Liver (tissue), 9 donors: Measurements from ENCODE around the gene HOXA3. TPM values are rescaled to one million over a fixed set of nuclear protein-coding genes. Genes with fewer than 3 reads are reported as not detected.

ENCODE experiments used
- DNase-seq: peaks from one replicate; pipeline ENCODE4 v3.0.0-alpha.2; 2017; ENCODE audit warnings: low spot score
- H3K27ac ChIP-seq, 2 donors: one replicate each; pipeline ENCODE4 v1.7.0; 2013; ENCODE audit warnings: inconsistent platforms in 2 of 2, low read length in 2 of 2, control low read depth in 1 of 2, low read depth in 1 of 2, mild to moderate bottlenecking in 1 of 2
- H3K27me3 ChIP-seq, 4 donors: one replicate each; pipeline versions ENCODE4 v1.6.1 to v1.7.0; 2013; ENCODE audit warnings: low read length in 3 of 4, inconsistent platforms in 1 of 4, mild to moderate bottlenecking in 1 of 4, moderate library complexity in 1 of 4; ENCODE audit not compliant: control insufficient read depth in 4 of 4, insufficient read depth in 4 of 4
- H3K36me3 ChIP-seq, 4 donors: one replicate each; pipeline versions ENCODE4 v1.6.1 to v1.7.0; 2013; ENCODE audit warnings: low read length in 3 of 4, mild to moderate bottlenecking in 3 of 4, low read depth in 1 of 4, moderate library complexity in 1 of 4; ENCODE audit not compliant: control insufficient read depth in 4 of 4, insufficient read depth in 3 of 4
- H3K4me1 ChIP-seq, 4 donors: one replicate each; pipeline versions ENCODE4 v1.6.1 to v1.7.0; 2013; ENCODE audit warnings: low read length in 3 of 4, mild to moderate bottlenecking in 3 of 4, moderate library complexity in 1 of 4; ENCODE audit not compliant: control insufficient read depth in 4 of 4, insufficient read depth in 4 of 4
- H3K4me3 ChIP-seq, 3 donors: one replicate each; pipeline versions ENCODE4 v1.6.1 to v1.7.0; 2013; ENCODE audit warnings: low read length in 3 of 3, control low read depth in 1 of 3, low read depth in 1 of 3, mild to moderate bottlenecking in 1 of 3
- H3K9ac ChIP-seq, 2 donors: one replicate each; pipeline ENCODE4 v1.7.0; 2013; ENCODE audit warnings: low read length in 2 of 2, mild to moderate bottlenecking in 2 of 2, moderate library complexity in 2 of 2, control low read depth in 1 of 2, low read depth in 1 of 2
- H3K9me3 ChIP-seq, 4 donors: one replicate each; pipeline versions ENCODE4 v1.6.1 to v1.7.0; 2013; ENCODE audit warnings: low read length in 3 of 4; ENCODE audit not compliant: control insufficient read depth in 4 of 4
- ATF3 ChIP-seq: IDR thresholded peaks from 2 replicates; pipeline ENCODE4 v1.6.1; 2016; ENCODE audit warnings: antibody characterized with exemption
- CTCF ChIP-seq: fragments of 150-350 bp; IDR thresholded peaks from 2 replicates; pipeline ENCODE4 v1.5.1; 2017; ENCODE audit warnings: improper control_type of control experiment, low read depth, low read length; ENCODE audit not compliant: missing input control
- EGR1 ChIP-seq, 2 donors: IDR thresholded peaks; 2 replicates each; pipeline ENCODE4 v1.6.1; 2016 to 2018; ENCODE audit warnings: antibody characterized with exemption in 2 of 2, low read depth in 2 of 2
- FOXA2 ChIP-seq: IDR thresholded peaks from 2 replicates; pipeline ENCODE4 v1.6.1; 2016; ENCODE audit warnings: antibody characterized with exemption
- GABPA ChIP-seq, 2 donors: IDR thresholded peaks in 1 of 2; conservative IDR thresholded peaks in 1 of 2; 2 replicates each; pipeline ENCODE4 v1.6.1; 2016; ENCODE audit warnings: antibody characterized with exemption in 2 of 2, mild to moderate bottlenecking in 1 of 2, moderate library complexity in 1 of 2
- HNF4A ChIP-seq, 2 donors: conservative IDR thresholded peaks; 2 replicates each; pipeline ENCODE4 v1.6.1; 2016; ENCODE audit warnings: antibody characterized with exemption in 2 of 2, mild to moderate bottlenecking in 2 of 2
- JUND ChIP-seq, 2 donors: IDR thresholded peaks; 2 replicates each; pipeline ENCODE4 v1.6.1; 2016; ENCODE audit warnings: antibody characterized with exemption in 2 of 2
- MAX ChIP-seq: IDR thresholded peaks from 2 replicates; pipeline ENCODE4 v1.6.1; 2016; ENCODE audit warnings: antibody characterized with exemption
- NR2F2 ChIP-seq: IDR thresholded peaks from 2 replicates; pipeline ENCODE4 v1.6.1; 2016; ENCODE audit warnings: antibody characterized with exemption
- RAD21 ChIP-seq, 2 donors: IDR thresholded peaks; 2 replicates each; pipeline ENCODE4 v1.6.1; 2016; ENCODE audit warnings: antibody characterized with exemption in 2 of 2, mild to moderate bottlenecking in 2 of 2
- REST ChIP-seq: IDR thresholded peaks from 2 replicates; pipeline ENCODE4 v1.6.1; 2016; ENCODE audit warnings: antibody characterized with exemption, mild to moderate bottlenecking
- RXRA ChIP-seq, 2 donors: IDR thresholded peaks; 2 replicates each; pipeline ENCODE4 v1.6.1; 2017 to 2018; ENCODE audit warnings: antibody characterized with exemption in 2 of 2, mild to moderate bottlenecking in 1 of 2
- TAF1 ChIP-seq: conservative IDR thresholded peaks from 2 replicates; pipeline ENCODE4 v1.6.1; 2016; ENCODE audit warnings: antibody characterized with exemption, mild to moderate bottlenecking
- YY1 ChIP-seq: IDR thresholded peaks from 2 replicates; pipeline ENCODE4 v1.6.1; 2016; ENCODE audit warnings: antibody characterized with exemption, mild to moderate bottlenecking
- ZBTB33 ChIP-seq: IDR thresholded peaks from 2 replicates; pipeline ENCODE4 v1.6.1; 2016; ENCODE audit warnings: antibody characterized with exemption
- WGBS: extraction: QIAGEN DNeasy Blood & Tissue Kit; methylation state at CpG from one replicate; pipeline ENCODE4 v1.1.7; 2013; 5-methylcytosine and 5-hydroxymethylcytosine counted together
- polyA plus RNA-seq, 2 donors: library from polyadenylated mRNA; stranded (reverse) in 1 of 2; unstranded in 1 of 2; fragments of 200-250 nt in 1 of 2; fragments of >200 nt in 1 of 2; fragmentation: Nextera tagmentation in 1 of 2; extraction: Ambion mirVana in 1 of 2; gene quantifications; one replicate each; pipeline versions ENCODE4 v1.2.1 to v1.2.3, GENCODE V29; 2013 to 2015
- total RNA-seq, 2 donors: library from RNA; depleted of rRNA; stranded (reverse); fragments of >200 nt; gene quantifications; one replicate each; pipeline ENCODE4 v1.2.3, GENCODE V29; 2014
- donor health status: healthy.
- donor health status: healthy.
- donor health status: healthy.
- donor health status: healthy.
- donor health status: healthy.

The HOXA3 gene
- total and polyA plus RNA-seq, 4 donors, result 0.11 to 0.28 (median 0.20) TPM

GRCh38 chr7:27147199-27148030 lies 5.0 kb downstream of the HOXA3 start, which contains the start of gene HOXA6:
TSS of gene HOXA6 (minus strand) at chr7:27147774. CDS start at chr7:27147749, 25 bp downstream.
- no peak for DNase-seq
- WGBS, result 9% methylated on average over 63 of the region's 63 CpGs
- Histone ChIP-seq H3K36me3 (no peaks in the 10 kb centered on the region), H3K9ac (no peak within 1 kb of the TSS), H3K4me1 (peaks cover 11 to 38% (median 17%) of the 10 kb centered on the region in 4 donors), H3K4me3 (peak within 1 kb of the TSS in 1 of 3 donors; percentile 24), H3K27me3 (peaks cover 4 to 31% (median 21%) of the 10 kb centered on the region in 4 donors), H3K27ac (no peak within 1 kb of the TSS), H3K9me3 (peaks cover 0 to 11% (median 0%) of the 10 kb centered on the region in 4 donors)
- TF ChIP-seq MAX (no peak), GABPA (IDR thresholded peaks at IDR 0.05 in 1 of 2, conservative IDR thresholded peaks at IDR 0.05 in 1 of 2) (no peak), ATF3 (no peak), FOXA2 (no peak), REST (no peak), NR2F2 (no peak), ZBTB33 (no peak)

- Histone ChIP-seq H3K9me3 (peaks cover 0 to 11% (median 0%) of the 10 kb centered on the region in 4 donors), H3K27me3 (peaks cover 8 to 32% (median 18%) of the 10 kb centered on the region in 4 donors), H3K27ac (no peak overlapping the region), H3K4me1 (peaks cover 11 to 33% (median 14%) of the 10 kb centered on the region in 4 donors), H3K9ac (no peak overlapping the region), H3K36me3 (no peaks in the 10 kb centered on the region), H3K4me3 (no peak overlapping the region)
- 32% methylated on average over 5 of the region's 5 CpGs for WGBS
- no peak for DNase-seq
- TF ChIP-seq YY1 (no peak), EGR1 (IDR thresholded peaks at IDR 0.05; ENCODE audit: low read depth in 2 of 2) (no peak), ZBTB33 (no peak), CTCF (no peak), GABPA (IDR thresholded peaks at IDR 0.05 in 1 of 2, conservative IDR thresholded peaks at IDR 0.05 in 1 of 2) (no peak), MAX (no peak), RXRA (IDR thresholded peaks at IDR 0.05) (no peak), ATF3 (no peak), FOXA2 (no peak), HNF4A (conservative IDR thresholded peaks at IDR 0.05) (no peak), JUND (IDR thresholded peaks at IDR 0.05) (no peak), TAF1 (no peak), RAD21 (IDR thresholded peaks at IDR 0.05) (no peak)
Observed at GRCh38 chr7:27146491-27147198, 5.7 kb downstream of the HOXA3 start.
